Measurements from ENCODE around the gene MBD5. TPM values are rescaled to one million over a fixed set of nuclear protein-coding genes. Genes with fewer than 3 reads are reported as not detected.

MBD5 gene
- polyA plus RNA-seq, 1 donor (not counting 4 experiments of a cell fraction or from before 2014, with no cell fraction given), result 20.1 TPM

DNA sequence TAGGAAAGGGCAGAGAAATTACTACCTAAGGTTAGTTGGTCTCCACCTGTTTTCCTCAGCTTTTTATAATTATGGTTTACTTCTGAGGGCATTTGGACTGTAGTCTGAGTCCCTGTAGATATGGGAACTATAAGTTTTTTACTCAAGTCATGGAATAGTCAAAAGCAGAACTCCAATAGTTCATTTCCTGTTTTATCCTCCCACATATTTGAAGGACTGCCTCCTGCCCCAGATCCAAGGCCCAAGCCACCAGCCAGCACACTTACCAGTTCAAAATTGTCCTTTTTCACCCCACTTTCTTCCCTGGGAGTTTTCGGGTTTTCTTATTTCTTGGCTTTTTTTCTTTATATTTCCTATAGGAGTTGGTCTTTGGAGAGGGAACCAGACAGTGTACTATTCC lies 164.1 kb downstream of the MBD5 start:
- dilution Hi-C loops (cut with MboI; ENCODE audit: extremely low pct_ligation_motif_present, low sequenced_read_pairs), result no loop called here

DNA sequence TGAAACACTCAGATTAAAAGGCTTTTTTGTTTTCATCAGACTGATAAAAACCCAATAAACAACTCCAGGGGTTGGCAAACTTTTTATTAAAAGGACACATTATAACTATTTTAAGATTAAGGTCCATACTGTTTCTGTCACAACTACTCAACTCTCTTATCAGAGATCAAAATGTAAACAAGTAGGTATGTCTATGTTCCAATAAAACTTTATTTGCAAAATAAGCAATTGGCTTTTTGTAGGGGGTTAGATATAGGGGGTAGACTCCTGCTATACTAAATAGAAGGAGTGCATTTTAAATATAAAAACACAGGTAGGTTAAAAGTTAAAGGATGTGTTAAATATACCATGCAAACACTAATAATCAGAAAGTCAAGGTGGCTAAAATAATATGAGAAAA lies 174.0 kb downstream of the MBD5 start:
- Histone ChIP-seq H3K9ac (ENCODE audit: control insufficient read depth, extremely low read depth, insufficient read depth, low read length) (no peak overlapping the region), H3K27ac (ENCODE audit: control insufficient read depth, insufficient read depth, low read length) (no peak overlapping the region), H4K20me1 (ENCODE audit: control insufficient read depth, extremely low read depth, insufficient read depth, low read length) (no peaks in the 10 kb centered on the region), H3K36me3 (ENCODE audit: control insufficient read depth in 2 of 2, extremely low read depth in 1 of 2, insufficient read depth in 2 of 2, low read length in 2 of 2) (no peaks in the 10 kb centered on the region), H3K4me2 (ENCODE audit: control insufficient read depth, extremely low read depth, insufficient read depth, low read depth, low read length) (no peak overlapping the region), H3K9me3 (ENCODE audit: control insufficient read depth, low read depth, low read length) (no peaks in the 10 kb centered on the region), H3K4me3 (ENCODE audit: control insufficient read depth in 2 of 3, extremely low read depth in 1 of 3, insufficient read depth in 2 of 3, low read depth in 1 of 3, low read length in 3 of 3) (no peak overlapping the region), H2AFZ (ENCODE audit: control insufficient read depth, low read length) (no peak overlapping the region), H3K4me1 (ENCODE audit: control insufficient read depth, extremely low read depth, insufficient read depth, low read length) (no peaks in the 10 kb centered on the region), H3K79me2 (ENCODE audit: control insufficient read depth, insufficient read depth, low read length) (no peaks in the 10 kb centered on the region), H3K27me3 (ENCODE audit: control insufficient read depth, extremely low read depth, insufficient read depth, low read length) (no peaks in the 10 kb centered on the region), H3K9me1 (ENCODE audit: control insufficient read depth, extremely low read depth, insufficient read depth, low read length) (no peaks in the 10 kb centered on the region)
- dilution Hi-C loops (cut with MboI; ENCODE audit: extremely low pct_ligation_motif_present, low sequenced_read_pairs), result no loop called here
- DNase-seq (ENCODE audit: low read depth, low spot score) (no peak), FAIRE-seq (no peak)
- no peak for TF ChIP-seq CTCF (optimal IDR thresholded peaks at IDR 0.05 in 1 of 3, IDR thresholded peaks at IDR 0.05 in 1 of 3, conservative IDR thresholded peaks at IDR 0.05 in 1 of 3; ENCODE audit: extremely low read depth in 1 of 3, insufficient read depth in 2 of 3, low read length in 3 of 3)
- TF ChIP-seq EZH2 (IDR thresholded peaks at IDR 0.05; ENCODE audit: low read length), result no peak

More for the DNA sequence above, 164.1 kb downstream of the MBD5 start:
- Histone ChIP-seq H3K4me2 (ENCODE audit: control insufficient read depth, extremely low read depth, insufficient read depth, low read depth, low read length) (no peak overlapping the region), H3K27me3 (ENCODE audit: control insufficient read depth, extremely low read depth, insufficient read depth, low read length) (no peaks in the 10 kb centered on the region), H3K9ac (ENCODE audit: control insufficient read depth, extremely low read depth, insufficient read depth, low read length) (no peak overlapping the region), H3K4me3 (ENCODE audit: control insufficient read depth in 2 of 3, extremely low read depth in 1 of 3, insufficient read depth in 2 of 3, low read depth in 1 of 3, low read length in 3 of 3) (no peak overlapping the region), H3K79me2 (ENCODE audit: control insufficient read depth, insufficient read depth, low read length) (no peaks in the 10 kb centered on the region), H4K20me1 (ENCODE audit: control insufficient read depth, extremely low read depth, insufficient read depth, low read length) (no peaks in the 10 kb centered on the region), H3K36me3 (ENCODE audit: control insufficient read depth in 2 of 2, extremely low read depth in 1 of 2, insufficient read depth in 2 of 2, low read length in 2 of 2) (no peaks in the 10 kb centered on the region), H3K9me3 (ENCODE audit: control insufficient read depth, low read depth, low read length) (no peaks in the 10 kb centered on the region), H3K4me1 (ENCODE audit: control insufficient read depth, extremely low read depth, insufficient read depth, low read length) (no peaks in the 10 kb centered on the region), H3K9me1 (ENCODE audit: control insufficient read depth, extremely low read depth, insufficient read depth, low read length) (no peaks in the 10 kb centered on the region), H2AFZ (ENCODE audit: control insufficient read depth, low read length) (no peak overlapping the region), H3K27ac (ENCODE audit: control insufficient read depth, insufficient read depth, low read length) (no peak overlapping the region)
- no peak for TF ChIP-seq EZH2 (IDR thresholded peaks at IDR 0.05; ENCODE audit: low read length)
- TF ChIP-seq CTCF (optimal IDR thresholded peaks at IDR 0.05 in 1 of 3, IDR thresholded peaks at IDR 0.05 in 1 of 3, conservative IDR thresholded peaks at IDR 0.05 in 1 of 3; ENCODE audit: extremely low read depth in 1 of 3, insufficient read depth in 2 of 3, low read length in 3 of 3), result no peak
- DNase-seq (ENCODE audit: low read depth, low spot score) (no peak), FAIRE-seq (no peak)
